ENCODE data around the gene ATP8A2.

GRCh38 chr13:25902455-25902854 is 530.7 kb downstream of the ATP8A2 start:
- TF ChIP-seq, protein P1, sequence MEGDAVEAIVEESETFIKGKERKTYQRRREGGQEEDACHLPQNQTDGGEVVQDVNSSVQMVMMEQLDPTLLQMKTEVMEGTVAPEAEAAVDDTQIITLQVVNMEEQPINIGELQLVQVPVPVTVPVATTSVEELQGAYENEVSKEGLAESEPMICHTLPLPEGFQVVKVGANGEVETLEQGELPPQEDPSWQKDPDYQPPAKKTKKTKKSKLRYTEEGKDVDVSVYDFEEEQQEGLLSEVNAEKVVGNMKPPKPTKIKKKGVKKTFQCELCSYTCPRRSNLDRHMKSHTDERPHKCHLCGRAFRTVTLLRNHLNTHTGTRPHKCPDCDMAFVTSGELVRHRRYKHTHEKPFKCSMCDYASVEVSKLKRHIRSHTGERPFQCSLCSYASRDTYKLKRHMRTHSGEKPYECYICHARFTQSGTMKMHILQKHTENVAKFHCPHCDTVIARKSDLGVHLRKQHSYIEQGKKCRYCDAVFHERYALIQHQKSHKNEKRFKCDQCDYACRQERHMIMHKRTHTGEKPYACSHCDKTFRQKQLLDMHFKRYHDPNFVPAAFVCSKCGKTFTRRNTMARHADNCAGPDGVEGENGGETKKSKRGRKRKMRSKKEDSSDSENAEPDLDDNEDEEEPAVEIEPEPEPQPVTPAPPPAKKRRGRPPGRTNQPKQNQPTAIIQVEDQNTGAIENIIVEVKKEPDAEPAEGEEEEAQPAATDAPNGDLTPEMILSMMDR (IDR thresholded peaks at IDR 0.05), result no peak
- TF ChIP-seq POLR2AphosphoS5 (IDR thresholded peaks at IDR 0.05) (no peak), POLR2A (IDR thresholded peaks at IDR 0.05) (no peak)
